Measurements from ENCODE around the gene TBC1D22B. TPM values are rescaled to one million over a fixed set of nuclear protein-coding genes. Genes with fewer than 3 reads are reported as not detected.

TBC1D22B gene
- total RNA-seq, 2 experiments from 2014 or later: 8.0 to 12.3 TPM

GRCh38 chr6:37287519-37288157 lies 30.1 kb downstream of the TBC1D22B start:
- intact Hi-C loops (cut with micrococcal nuclease; ENCODE audit: unreplicated experiment): no loop called here
- no peak overlapping the region for H3K4me2 ChIP-seq (ENCODE audit: low read length)
- TF ChIP-seq CTCF (conservative IDR thresholded peaks at IDR 0.05; ENCODE audit: low read length) (no peak), EZH2phosphoT487 (IDR thresholded peaks at IDR 0.05; ENCODE audit: borderline replicate concordance, low read depth, low read length) (no peak)
- H3K9me3 ChIP-seq (ENCODE audit: low read length): no peaks in the 10 kb centered on the region
- H3K27ac ChIP-seq (ENCODE audit: low read depth, low read length, poor library complexity, severe bottlenecking): no peak overlapping the region
- H2AFZ ChIP-seq (ENCODE audit: low read length): no peak overlapping the region
- H3K9me2 ChIP-seq (ENCODE audit: insufficient read depth, low read length): no peaks in the 10 kb centered on the region
- H3K36me3 ChIP-seq (ENCODE audit: insufficient read depth, low read length): peaks cover 50% of the 10 kb centered on the region
- CTCF ChIA-PET (ENCODE audit: unreplicated experiment): no interaction called here
- H3K79me2 ChIP-seq (ENCODE audit: insufficient read depth, low read depth, low read length): no peaks in the 10 kb centered on the region
- no peak for DNase-seq (ENCODE audit: low spot score)
- no peak overlapping the region for H3K4me3 ChIP-seq (ENCODE audit: low read depth, low read length, poor library complexity, severe bottlenecking)
- POLR2A ChIA-PET: no interaction called here
- no peaks in the 10 kb centered on the region for H3K4me1 ChIP-seq (ENCODE audit: insufficient read depth, low read length, poor library complexity, severe bottlenecking)
- no TSS peak for BruUV-seq (replicated peaks)
- H4K20me1 ChIP-seq (ENCODE audit: insufficient read depth, low read length): no peaks in the 10 kb centered on the region

GRCh38 chr6:37288247-37288646 lies 30.7 kb downstream of the TBC1D22B start:
- CTCF ChIA-PET (ENCODE audit: unreplicated experiment): no interaction called here
- intact Hi-C loops (cut with micrococcal nuclease; ENCODE audit: unreplicated experiment): no loop called here

More at GRCh38 chr6:37288247-37288646, 30.7 kb downstream of the TBC1D22B start:
- Histone ChIP-seq H3K9me3 (ENCODE audit: low read length) (no peaks in the 10 kb centered on the region), H4K20me1 (ENCODE audit: insufficient read depth, low read length) (no peaks in the 10 kb centered on the region), H3K9me2 (ENCODE audit: insufficient read depth, low read length) (no peaks in the 10 kb centered on the region), H3K79me2 (ENCODE audit: insufficient read depth, low read depth, low read length) (no peaks in the 10 kb centered on the region), H3K4me3 (ENCODE audit: low read depth, low read length, poor library complexity, severe bottlenecking) (no peak overlapping the region), H3K4me2 (ENCODE audit: low read length) (no peak overlapping the region), H3K36me3 (ENCODE audit: insufficient read depth, low read length) (peaks cover 45% of the 10 kb centered on the region), H3K27ac (ENCODE audit: low read depth, low read length, poor library complexity, severe bottlenecking) (no peak overlapping the region), H2AFZ (ENCODE audit: low read length) (no peak overlapping the region), H3K4me1 (ENCODE audit: insufficient read depth, low read length, poor library complexity, severe bottlenecking) (no peaks in the 10 kb centered on the region)
- TF ChIP-seq EZH2phosphoT487 (IDR thresholded peaks at IDR 0.05; ENCODE audit: borderline replicate concordance, low read depth, low read length) (no peak), CTCF (conservative IDR thresholded peaks at IDR 0.05; ENCODE audit: low read length) (no peak)
- no TSS peak for BruUV-seq (replicated peaks)
- no peak for DNase-seq (ENCODE audit: low spot score)
- POLR2A ChIA-PET: no interaction called here
